Loucy (cell line): Measurements from ENCODE around the gene GFPT2.

ENCODE experiments used
- EZH2phosphoT487 ChIP-seq: fragments of 200-600 bp; IDR thresholded peaks from 2 replicates; pipeline ENCODE4 v1.6.1; 2018; ENCODE audit warnings: antibody characterized with exemption, mild to moderate bottlenecking, moderate library complexity, borderline replicate concordance
- TF ChIP-seq, protein P1 (sequence below): fragments of 200-600 bp; sonication (generic); conservative IDR thresholded peaks from 2 replicates; pipeline ENCODE4 v1.5.1; 2014; ENCODE audit warnings: mild to moderate bottlenecking, antibody characterized with exemption, low read length

DNA sequence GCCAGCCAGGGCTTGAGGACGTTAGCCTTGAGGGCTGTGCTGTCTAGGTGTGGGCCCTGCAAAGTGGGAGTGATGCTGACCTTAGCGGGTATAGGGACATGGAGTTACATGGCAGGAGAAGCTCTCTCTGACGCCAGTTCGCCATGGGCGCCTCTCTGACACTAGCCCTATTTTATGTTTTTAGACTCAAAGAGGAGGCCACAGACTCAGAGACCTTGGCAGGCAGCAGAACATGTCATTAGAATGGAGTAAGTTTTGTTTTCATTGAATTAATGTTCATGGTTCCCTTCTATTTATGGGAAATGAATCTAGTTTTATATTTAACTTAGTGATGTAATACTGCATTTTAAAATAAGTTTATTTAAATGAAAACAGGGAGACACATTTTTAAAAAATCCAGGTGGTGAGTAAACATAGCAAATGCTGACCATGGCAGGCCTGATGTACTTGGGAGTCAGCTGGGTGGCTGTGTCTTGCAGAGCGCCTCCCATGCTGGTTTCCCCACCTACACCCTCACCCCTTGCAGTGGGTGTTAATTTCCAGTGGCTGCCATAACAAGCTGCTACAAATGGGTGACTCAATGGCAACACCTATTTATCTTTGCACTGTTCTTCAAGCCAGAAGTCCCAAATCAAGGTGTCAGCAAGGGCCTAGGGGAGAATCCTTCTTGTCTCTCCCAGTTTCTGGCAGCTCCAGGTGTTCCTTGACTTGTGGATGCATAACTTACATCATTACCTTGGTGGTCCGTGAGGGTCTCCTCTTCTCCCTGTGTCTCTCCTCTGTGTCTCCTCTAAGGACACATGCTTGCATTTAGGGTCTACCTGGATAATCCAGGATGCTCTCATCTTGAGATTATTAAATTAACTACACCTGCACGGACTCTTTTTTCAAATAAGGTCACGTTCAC, 25.6 kb upstream of the GFPT2 start:
- TF ChIP-seq, protein P1, sequence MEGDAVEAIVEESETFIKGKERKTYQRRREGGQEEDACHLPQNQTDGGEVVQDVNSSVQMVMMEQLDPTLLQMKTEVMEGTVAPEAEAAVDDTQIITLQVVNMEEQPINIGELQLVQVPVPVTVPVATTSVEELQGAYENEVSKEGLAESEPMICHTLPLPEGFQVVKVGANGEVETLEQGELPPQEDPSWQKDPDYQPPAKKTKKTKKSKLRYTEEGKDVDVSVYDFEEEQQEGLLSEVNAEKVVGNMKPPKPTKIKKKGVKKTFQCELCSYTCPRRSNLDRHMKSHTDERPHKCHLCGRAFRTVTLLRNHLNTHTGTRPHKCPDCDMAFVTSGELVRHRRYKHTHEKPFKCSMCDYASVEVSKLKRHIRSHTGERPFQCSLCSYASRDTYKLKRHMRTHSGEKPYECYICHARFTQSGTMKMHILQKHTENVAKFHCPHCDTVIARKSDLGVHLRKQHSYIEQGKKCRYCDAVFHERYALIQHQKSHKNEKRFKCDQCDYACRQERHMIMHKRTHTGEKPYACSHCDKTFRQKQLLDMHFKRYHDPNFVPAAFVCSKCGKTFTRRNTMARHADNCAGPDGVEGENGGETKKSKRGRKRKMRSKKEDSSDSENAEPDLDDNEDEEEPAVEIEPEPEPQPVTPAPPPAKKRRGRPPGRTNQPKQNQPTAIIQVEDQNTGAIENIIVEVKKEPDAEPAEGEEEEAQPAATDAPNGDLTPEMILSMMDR = no peak
- no peak for TF ChIP-seq EZH2phosphoT487
